Chondrocyte (in vitro differentiated cells): ENCODE data around the gene PYM1. TPM values are rescaled to one million over a fixed set of nuclear protein-coding genes. Genes with fewer than 3 reads are reported as not detected.
"Not testable (repeated sequence)": the region's sequence is repeated elsewhere in the genome, so short reads cannot be mapped to it uniquely, and the experiment has no call there.

ENCODE experiments used
- DNase-seq: peaks from one replicate; pipeline ENCODE4 v3.0.0; 2021; ENCODE audit warnings: mixed read lengths, low spot score
- H3K27ac Mint-ChIP-seq: one replicate; pipeline ENCODE4 v1.8.0; 2021; ENCODE audit warnings: mild to moderate bottlenecking, moderate library complexity, mixed read lengths; ENCODE audit not compliant: unreplicated experiment
- H3K27me3 Mint-ChIP-seq: 2 replicates; pipeline ENCODE4 v1.8.0; 2021; ENCODE audit warnings: low read depth, mixed read lengths
- H3K36me3 Mint-ChIP-seq: 2 replicates; pipeline ENCODE4 v1.8.0; 2021; ENCODE audit warnings: low read depth, mixed read lengths
- H3K4me1 Mint-ChIP-seq: 2 replicates; pipeline ENCODE4 v1.8.0; 2021; ENCODE audit warnings: low read depth, mild to moderate bottlenecking, mixed read lengths
- H3K4me3 Mint-ChIP-seq: one replicate; pipeline ENCODE4 v1.8.0; 2021; ENCODE audit warnings: mild to moderate bottlenecking, moderate library complexity, mixed read lengths; ENCODE audit not compliant: unreplicated experiment
- H3K9me3 Mint-ChIP-seq: 2 replicates; pipeline ENCODE4 v1.8.0; 2021; ENCODE audit warnings: low read depth, mixed read lengths
- total RNA-seq: library from RNA; stranded (reverse); gene quantifications from 3 replicates; pipeline ENCODE4 v1.2.1, GENCODE V29; 2021
- TF ChIP-seq, protein P1 (sequence below): fragments of 200-600 bp; sonication (generic); IDR thresholded peaks from 2 replicates; pipeline ENCODE4 v1.5.0; 2021; ENCODE audit warnings: antibody characterized with exemption, mild to moderate bottlenecking, moderate library complexity

The PYM1 gene
- total RNA-seq, 1 donor from 2014 or later, result 17.3 TPM

DNA sequence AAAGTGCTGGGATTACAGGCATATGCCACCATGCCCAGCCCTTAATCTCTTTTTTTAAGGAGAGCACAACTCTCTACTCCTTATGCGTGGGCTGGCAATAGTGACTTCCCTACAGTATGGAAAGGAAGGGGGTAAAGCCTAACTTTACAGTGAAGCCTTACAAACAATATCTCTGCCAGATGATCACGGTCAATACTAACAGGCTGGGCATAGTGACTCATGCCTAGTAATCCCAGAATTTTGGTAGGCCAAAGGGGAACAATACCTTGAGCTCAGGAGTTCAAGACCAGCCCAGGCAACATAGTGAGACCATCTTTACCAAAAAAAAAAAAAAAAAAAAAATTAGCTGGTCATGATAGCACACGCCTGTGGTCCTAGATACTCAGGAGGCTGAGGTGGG is 5.6 kb downstream of the PYM1 start:
- TF ChIP-seq, protein P1, sequence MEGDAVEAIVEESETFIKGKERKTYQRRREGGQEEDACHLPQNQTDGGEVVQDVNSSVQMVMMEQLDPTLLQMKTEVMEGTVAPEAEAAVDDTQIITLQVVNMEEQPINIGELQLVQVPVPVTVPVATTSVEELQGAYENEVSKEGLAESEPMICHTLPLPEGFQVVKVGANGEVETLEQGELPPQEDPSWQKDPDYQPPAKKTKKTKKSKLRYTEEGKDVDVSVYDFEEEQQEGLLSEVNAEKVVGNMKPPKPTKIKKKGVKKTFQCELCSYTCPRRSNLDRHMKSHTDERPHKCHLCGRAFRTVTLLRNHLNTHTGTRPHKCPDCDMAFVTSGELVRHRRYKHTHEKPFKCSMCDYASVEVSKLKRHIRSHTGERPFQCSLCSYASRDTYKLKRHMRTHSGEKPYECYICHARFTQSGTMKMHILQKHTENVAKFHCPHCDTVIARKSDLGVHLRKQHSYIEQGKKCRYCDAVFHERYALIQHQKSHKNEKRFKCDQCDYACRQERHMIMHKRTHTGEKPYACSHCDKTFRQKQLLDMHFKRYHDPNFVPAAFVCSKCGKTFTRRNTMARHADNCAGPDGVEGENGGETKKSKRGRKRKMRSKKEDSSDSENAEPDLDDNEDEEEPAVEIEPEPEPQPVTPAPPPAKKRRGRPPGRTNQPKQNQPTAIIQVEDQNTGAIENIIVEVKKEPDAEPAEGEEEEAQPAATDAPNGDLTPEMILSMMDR, result no peak
- peaks cover 4% of the 10 kb centered on the region for H3K36me3 Mint-ChIP-seq
- no peak overlapping the region for H3K4me3 Mint-ChIP-seq

DNA sequence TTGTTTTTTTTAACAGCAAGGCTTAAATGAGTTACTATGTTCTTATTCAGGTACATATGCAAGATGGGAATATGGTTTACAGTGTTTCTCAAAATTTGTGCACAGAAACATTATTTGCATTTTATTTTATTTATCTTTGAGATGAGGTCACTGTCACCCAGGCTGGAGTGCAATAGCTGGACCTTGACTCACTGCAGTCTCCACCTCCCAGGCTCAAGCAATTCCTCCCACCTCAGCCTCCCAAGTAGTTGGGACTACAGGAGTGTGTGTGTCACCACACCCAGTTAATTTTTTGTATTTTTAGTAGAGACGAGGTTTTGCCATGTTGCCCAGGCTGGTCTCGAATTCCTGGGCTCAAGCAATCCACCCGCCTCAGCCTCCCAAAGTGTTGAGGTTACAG is 8.7 kb downstream of the PYM1 start:
- H3K4me1 Mint-ChIP-seq, result peaks cover 15% of the 10 kb centered on the region
- not testable (repeated sequence) for DNase-seq, H3K4me3 Mint-ChIP-seq, H3K27me3 Mint-ChIP-seq, H3K9me3 Mint-ChIP-seq, H3K36me3 Mint-ChIP-seq
- peak overlapping the region; percentile 54 for H3K27ac Mint-ChIP-seq

More for the DNA sequence above, 5.6 kb downstream of the PYM1 start:
- DNase-seq, result no peak
- peak overlapping the region; percentile 27 for H3K27ac Mint-ChIP-seq
- no peaks in the 10 kb centered on the region for H3K9me3 Mint-ChIP-seq
- no peaks in the 10 kb centered on the region for H3K27me3 Mint-ChIP-seq
- H3K4me1 Mint-ChIP-seq, result peaks cover 28% of the 10 kb centered on the region

DNA sequence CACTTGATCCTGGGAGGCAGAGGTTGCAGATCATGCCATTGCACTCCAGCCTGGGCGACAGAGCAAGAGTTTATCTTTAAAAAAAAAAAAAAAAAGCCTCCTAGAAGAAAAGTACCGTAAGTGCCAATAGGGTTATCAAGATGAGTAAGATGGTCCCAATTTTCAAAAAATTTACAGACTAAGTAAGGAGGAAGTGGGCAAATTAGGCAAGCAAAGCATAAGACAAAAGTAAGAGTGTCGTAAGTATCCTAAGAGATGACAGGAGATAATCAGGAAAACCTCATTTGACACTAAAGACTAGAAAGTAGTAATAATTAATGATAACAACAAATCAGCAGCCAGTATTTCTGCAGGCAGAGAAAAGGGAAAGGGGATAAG is 12.2 kb downstream of the PYM1 start:
- no peaks in the 10 kb centered on the region for H3K27me3 Mint-ChIP-seq
- H3K4me3 Mint-ChIP-seq, result no peak overlapping the region
- peaks cover 11% of the 10 kb centered on the region for H3K4me1 Mint-ChIP-seq
- peaks cover 4% of the 10 kb centered on the region for H3K36me3 Mint-ChIP-seq
- no peaks in the 10 kb centered on the region for H3K9me3 Mint-ChIP-seq
- TF ChIP-seq, protein P1, result no peak
- H3K27ac Mint-ChIP-seq, result no peak overlapping the region
- no peak for DNase-seq

DNA sequence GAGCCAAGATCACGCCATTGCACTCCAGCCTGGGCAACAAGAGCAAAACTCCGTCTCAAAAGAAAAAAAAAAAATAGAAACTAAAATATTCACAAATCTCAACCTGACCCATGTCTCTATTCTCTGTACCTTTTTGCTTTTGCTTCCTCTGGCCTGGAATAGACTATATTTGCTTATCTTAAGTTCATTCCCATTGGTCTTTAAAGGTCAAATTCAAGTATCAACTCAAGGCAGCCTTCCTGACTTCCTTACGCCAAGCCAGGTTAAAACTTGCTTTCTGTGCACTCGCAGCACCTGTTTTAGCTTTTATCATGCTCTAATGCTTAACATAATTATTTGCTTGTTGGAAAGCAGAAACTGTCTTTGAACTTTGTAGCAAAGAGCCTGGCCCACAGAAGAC is 14.8 kb downstream of the PYM1 start:
- Mint-ChIP-seq H3K9me3 (no peaks in the 10 kb centered on the region), H3K36me3 (peaks cover 4% of the 10 kb centered on the region), H3K27me3 (no peaks in the 10 kb centered on the region), H3K4me1 (peaks cover 19% of the 10 kb centered on the region), H3K27ac (no peak overlapping the region), H3K4me3 (no peak overlapping the region)
- TF ChIP-seq, protein P1, result no peak
- DNase-seq, result no peak

DNA sequence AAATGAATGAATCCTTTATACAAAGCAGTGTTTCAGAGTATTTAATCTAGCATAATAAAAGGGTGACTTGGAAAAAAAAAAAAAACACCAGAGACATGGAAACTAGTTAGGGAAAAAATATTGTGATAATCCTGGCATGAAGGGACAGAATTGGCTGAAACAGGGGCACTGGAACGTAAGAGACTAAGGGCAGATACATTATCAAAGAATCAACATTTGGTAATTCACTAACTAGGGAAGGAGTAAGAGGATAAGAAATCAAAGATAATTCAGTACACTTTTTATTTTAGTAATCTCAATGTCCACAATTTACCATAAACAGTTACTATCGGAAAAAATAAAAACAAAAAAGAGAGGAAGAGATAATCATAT is 18.2 kb downstream of the PYM1 start:
- H3K9me3 Mint-ChIP-seq, result no peaks in the 10 kb centered on the region
- TF ChIP-seq, protein P1, result no peak
- no peak for DNase-seq
- peaks cover 3% of the 10 kb centered on the region for H3K36me3 Mint-ChIP-seq
- no peaks in the 10 kb centered on the region for H3K27me3 Mint-ChIP-seq
- no peak overlapping the region for H3K4me3 Mint-ChIP-seq
- H3K27ac Mint-ChIP-seq, result peak overlapping the region; percentile 90
- peaks cover 22% of the 10 kb centered on the region for H3K4me1 Mint-ChIP-seq

DNA sequence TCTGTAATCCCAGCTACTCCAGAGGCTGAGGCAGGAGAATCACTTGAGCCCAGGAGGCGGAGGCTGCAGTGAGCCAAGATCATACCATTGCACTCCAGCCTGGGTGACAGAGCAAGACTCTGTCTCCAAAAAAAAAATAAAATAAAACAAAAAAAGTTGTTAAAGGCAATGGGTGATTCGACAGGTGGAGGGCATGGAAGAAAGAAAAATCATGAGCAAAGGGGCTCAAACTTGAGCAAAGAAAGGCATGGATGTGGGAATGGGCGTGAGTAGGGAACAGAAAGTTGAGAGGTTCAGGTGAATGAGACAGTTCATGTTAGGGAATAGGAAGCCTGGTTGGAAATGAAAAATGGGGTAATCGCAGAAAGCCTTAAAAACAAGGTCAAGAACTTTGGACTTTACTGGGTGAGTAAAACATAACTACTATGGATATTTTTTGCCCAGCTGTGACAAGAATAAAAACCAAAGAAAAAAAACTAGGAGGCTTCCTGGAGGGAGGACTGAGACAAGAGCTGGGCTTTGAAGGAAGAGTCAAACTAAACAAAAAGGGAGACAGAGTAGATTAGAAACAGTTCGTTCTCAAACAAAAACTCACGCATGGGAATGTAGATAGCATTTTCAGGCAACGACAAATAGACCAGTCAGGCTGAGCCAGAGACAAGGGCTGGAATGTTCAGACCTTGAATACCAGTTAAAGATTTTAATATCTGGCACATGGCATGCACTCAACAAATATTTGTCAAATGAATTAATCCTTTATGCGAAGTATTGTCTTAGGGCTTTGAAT is 18.8 kb downstream of the PYM1 start:
- peak overlapping the region; percentile 29 for H3K4me3 Mint-ChIP-seq
- no peak for DNase-seq
- TF ChIP-seq, protein P1, result no peak
- no peaks in the 10 kb centered on the region for H3K9me3 Mint-ChIP-seq
- H3K27me3 Mint-ChIP-seq, result no peaks in the 10 kb centered on the region
- H3K27ac Mint-ChIP-seq, result peak overlapping the region; percentile 90
- peaks cover 20% of the 10 kb centered on the region for H3K4me1 Mint-ChIP-seq
- H3K36me3 Mint-ChIP-seq, result peaks cover 3% of the 10 kb centered on the region
